Activated effector memory CD4-positive, alpha-beta T cell treated with anti-CD3 and anti-CD28 coated beads, Interleukin-2, amount 50 U/mL, for 16 hours (primary cell): Measurements from ENCODE around the gene SULT1A2.
"Not testable (repeated sequence)": the region's sequence is repeated elsewhere in the genome, so short reads cannot be mapped to it uniquely, and the experiment has no call there.

Experiments
- DNase-seq: peaks from one replicate; pipeline ENCODE4 v3.0.0-alpha.2; 2020

SULT1A2 gene

DNA sequence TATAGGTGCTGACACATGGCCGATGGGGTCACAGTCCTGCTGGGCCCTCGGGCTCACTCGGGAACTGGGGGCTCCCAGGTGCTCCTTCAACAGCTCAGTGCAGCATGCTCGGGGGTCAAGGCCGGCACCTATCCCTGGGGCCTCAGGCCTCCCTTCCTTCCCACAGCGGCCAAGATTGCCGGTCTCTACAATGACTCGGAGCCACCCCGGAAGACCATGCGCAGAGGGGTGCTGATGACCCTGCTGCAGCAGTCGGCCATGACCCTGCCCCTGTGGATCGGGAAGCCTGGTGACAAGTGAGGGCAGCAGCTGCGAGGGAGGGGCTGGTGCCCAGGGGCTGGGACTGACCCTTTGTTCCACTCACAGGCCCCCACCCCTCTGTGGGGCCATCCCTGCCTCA lies 6.9 kb downstream of the SULT1A2 start:
- no peak for DNase-seq

DNA sequence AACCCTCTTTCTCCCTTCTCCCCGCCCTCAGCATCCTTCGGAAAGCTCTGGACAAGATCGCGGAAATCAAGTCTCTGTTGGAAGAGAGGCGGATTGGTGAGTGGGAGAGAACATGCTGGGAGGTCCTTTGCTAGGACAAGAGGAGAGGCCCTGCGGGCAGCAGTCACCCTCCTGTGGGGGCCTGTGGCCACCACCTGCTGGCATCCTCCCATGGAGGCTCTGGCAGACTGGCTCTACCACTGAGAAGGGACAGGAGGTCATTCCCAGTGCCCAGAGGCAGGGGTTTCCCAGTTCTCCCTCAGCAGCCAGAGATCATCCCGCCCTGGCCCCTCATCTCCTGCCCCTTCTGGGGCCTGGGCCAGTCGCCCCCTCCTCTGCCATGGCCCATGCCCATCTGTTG lies 7.8 kb downstream of the SULT1A2 start:
- DNase-seq, result no peak

DNA sequence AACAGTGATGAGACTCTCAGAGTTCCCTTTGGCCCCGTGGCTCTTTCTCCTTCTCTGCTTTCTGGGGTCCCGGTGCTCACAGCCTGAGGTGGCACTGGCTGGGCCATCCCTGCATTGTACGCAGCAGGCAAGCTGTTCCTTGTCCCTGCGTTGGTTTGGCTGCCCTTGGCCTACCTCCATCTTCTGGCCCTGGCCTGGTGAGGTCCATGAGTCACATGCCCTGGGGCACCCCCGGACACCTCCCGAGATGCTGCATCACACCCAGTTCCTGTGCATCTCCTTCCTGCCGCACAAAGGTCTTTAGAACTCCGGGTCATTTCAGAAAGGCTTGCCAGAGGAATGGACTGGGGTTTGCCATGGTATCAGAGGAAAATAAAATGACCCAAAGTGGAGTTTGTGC lies 9.5 kb downstream of the SULT1A2 start:
- DNase-seq, result no peak

DNA sequence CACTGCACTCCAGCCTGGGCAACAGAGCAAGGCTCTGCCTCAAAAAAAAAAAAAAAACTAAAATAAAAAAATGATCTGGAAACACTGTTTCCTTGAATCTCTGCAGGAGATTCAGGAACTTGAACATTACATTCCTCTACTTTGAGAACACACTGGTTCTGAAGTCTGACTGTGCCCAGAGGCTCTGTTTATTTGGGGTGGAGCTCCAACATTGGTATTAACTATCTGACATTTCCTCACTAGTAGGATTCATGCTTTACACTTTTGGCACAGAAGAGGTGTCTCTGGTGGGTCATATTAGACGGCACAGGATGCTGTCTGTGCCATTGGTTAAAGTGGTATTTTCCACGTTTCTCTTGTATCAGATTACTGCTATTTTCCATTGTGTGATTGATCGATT lies 10.4 kb downstream of the SULT1A2 start:
- no peak for DNase-seq

DNA sequence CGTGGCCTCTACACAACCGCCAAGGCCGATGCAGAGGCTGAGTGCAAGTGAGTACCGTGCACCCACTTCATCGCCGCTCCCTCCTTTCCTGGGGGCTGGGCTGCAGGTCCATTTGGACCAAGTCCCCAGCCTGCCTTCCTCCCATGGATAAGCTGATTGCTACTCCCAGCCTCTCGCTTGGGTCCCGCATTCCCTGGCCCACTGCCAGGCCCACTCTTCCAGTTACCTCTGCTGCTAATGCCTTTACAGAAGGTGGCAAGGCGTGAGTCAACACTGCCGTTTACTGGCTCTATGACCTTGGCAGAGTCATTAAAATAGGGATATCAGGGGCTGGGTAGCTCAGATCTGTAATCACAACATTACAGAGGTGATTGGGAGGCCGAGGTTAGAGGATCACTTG lies 11.2 kb downstream of the SULT1A2 start:
- no peak for DNase-seq

DNA sequence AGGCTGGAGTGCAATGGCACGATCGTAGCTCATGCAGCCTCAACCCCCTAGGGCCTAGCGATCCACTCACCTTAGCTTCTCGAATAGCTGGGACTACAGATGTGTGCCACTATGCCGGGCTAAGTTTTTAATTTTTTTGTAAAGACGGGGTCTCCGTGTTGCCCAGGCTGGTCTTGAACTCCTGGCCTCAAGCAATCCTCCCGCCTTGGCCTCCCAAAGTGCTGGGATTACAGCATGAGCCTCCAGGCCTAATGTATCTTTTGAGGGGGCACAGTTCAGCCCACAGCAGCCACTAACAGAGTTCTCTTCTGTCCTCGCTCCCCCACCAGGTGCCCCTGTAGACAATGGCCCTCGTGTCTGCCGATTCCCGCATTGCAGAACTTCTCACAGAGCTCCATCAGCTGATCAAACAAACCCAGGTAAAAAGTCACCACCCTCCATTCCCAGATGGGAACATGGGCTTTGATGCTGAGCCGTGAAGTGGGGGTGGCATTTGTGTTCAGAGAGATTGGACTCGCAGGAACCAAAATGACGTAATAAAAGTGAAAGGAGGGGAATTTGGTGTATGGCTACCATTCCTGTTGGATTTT lies 16.0 kb downstream of the SULT1A2 start:
- no peak for DNase-seq

DNA sequence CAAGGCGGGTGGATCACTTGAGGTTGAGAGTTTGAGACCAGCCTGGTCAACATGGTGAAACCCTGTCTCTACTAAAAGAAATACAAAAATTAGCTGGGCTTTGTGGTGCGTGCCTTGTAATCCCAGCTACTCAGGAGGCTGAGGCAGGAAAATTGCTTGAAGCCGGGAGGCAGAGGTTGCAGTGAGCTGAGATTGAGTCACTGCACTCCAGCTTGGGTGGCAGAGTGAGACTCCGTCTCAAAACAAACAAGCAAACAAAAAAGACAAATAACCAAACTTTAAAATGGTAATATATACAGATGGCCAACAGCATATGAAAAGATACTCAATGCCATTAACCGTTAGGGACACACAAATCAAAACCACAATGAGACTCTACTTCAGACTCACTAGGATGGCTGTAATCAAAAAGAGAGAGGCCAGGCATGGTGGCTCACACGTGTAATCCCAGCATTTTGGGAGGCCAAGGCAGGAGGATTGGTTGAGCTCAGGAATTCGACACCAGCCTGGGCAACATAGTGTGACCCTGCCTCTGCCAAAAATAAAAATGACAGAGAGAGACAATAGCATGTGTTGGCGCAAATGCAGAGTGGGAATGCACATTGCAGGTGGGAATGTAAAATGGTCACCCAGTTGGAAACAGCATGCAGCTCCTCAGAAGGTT lies 21.3 kb downstream of the SULT1A2 start:
- no peak for DNase-seq

DNA sequence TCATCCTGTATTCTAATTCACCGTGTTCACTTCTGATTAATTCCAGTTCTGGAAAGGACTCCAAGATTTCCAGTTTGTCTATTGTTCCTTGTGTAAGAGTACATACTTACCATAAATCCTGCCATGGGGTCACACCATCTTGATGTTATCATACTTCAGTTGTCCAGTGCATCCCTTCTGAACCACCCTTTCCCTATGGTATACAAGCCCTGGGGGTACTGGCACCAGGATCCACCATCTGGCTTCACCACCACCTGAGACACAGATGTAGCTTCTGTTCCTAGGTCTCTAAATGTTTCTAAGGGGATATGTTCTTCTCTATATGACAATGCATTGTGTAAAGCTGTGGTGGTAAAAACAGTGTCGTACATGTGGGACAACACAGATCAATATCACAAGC lies 21.9 kb downstream of the SULT1A2 start:
- no peak for DNase-seq

DNA sequence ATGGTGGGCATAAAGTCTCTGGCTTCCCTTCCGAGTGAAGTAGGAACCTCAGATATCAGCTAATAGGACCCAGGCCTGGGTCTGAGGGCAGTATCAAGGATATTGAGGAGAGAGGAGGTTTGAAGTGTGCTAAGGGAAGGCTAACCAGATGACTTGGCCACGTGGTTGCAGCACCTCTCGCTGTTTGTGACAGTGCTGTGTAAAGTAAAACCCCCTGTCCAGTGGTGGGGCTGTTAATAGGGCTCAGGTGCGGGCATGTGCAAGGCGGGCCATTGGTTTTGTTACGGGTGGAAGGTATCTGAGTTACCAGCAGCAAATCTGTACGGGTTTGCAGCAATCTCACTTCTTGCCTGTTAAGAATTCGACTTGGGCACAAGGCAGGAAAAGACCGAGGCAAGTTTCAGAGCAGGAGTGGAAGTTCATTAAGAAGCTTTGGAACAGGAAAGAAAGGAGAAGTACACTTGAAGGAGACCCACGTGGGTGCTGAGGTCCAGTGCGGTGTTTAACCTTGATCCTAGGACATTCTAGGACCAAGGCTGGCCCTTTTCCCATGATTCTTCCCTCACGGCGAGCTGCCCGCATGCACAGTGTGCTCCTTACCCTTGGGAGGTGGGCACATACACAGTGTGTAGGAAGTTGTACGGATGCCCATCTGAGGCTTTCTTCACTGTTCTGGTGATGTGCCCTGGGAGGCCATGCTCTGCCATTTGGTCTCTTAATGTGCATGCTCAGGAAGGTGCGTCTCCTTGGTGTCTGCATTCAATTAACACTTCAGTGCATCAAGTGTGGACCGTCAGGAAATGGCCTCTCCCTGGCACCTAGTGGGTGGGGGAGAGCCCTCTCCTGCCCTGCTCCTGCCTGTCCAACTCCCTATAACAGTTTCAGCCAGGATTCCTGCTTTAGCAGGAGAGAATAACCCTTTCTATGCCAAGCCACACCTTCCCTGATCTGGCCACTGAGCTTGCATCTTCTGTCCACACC lies 22.8 kb downstream of the SULT1A2 start:
- no peak for DNase-seq

DNA sequence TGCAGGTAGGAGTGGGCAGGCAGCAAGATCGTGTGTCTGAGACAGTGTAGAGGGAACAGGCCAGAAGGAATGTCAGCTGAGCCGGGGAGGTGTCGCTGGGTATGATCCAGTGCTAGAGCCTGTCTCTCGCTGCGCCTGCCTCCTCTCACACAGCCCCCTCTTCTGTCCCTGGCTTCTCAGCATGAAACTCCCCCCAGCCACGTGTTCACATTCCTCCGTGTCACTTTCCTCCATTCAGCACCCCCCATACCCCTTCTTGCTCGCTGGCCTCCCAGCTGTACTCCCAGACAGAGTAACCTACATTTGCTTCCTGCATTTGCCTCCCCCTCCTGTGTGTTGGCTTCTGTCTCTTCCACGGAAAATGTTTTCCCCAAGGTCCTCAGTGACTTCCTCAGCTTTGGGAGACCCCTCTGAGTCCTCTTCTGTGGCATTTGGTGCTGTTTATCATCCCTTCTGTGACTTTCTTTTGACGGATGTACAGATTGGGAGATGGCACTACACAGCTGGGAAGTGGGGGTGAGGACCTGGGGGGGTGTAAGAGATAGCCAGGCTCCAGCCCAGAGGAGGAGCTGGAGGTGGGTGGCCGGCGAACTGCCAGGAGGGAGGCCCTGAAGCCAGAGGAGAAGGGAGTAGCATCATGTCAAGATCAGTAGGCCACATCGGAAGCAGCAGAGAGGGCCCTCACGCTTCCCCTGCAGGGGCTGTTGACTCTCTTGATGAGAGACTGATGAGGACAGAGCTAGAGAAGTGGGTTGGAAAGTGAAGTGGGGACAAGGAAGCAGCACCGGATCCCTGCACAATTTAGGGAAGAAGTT lies 23.9 kb downstream of the SULT1A2 start:
- no peak for DNase-seq

DNA sequence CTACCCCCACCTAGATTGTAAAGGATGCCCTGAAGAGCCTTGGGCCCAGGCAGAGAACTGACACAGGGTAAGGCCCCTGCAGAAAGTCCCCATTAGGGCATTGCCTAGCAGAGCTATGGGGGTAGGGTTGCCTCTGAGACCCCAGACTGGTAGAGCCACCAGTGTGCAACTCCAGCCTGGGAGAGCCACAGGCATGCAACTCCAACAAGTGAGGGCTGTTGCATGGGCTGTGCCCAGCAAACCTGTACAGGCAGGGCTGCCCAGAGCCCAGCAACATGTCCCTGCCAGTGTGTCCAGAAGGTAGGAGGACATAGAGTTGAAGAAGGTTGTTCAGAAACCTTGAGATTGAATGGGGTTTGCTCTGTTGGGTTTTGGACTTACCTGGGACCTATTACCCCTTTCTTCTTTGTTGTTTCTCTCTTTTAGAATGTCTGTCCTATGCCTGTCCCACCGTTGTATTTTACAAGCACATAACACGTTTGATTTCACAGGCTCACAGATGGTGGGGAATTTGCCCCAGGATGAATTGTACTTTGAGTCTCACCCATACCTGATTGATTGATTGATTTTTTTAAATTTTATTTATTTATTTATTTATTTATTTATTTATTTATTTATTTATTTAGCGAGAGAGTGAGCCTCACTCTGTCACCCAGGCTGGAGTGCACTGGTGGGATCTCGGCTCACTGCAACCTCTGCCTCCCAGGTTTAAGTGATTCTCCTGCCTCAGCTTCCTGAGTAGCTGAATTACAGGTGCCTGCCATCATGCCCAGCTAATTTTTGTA lies 26.7 kb downstream of the SULT1A2 start:
- DNase-seq, result no peak

DNA sequence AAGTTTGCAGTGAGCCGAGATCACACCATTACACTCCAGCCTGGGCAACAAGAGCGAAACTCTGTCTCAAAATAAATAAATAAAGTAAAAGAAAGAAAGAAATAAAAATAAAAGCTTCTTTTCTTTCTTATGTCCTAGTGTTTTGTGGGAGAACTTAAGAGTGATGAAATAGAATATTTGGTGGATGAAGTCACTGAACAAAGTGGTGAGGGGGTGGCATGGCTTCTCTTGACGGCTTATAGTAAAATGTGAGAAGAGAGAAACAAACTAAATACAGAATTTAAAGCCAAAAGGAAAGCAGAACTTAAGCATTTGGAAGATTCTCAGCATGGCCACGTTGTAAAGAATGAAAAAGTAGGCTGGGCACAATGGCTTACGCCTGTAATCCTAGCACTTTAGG lies 27.8 kb downstream of the SULT1A2 start:
- DNase-seq, result no peak

DNA sequence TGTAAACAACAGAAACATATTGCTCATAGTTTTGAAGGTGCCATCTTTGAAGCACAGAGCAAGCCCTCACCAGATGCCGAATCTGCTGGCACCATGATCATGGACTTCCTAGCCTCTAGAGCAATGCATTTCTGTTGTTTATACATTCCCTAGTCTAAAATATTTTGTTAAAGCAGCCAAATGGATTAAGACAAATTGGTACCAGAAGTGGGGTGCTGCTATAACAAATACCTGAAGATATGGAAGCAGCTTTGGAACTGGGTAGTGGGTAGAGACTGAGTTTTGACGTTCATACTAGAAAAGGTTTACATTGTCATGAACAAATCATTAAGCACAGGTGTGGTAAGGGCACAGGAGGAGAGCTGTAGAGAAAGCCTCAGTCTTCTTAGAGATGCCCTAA lies 29.6 kb downstream of the SULT1A2 start:
- DNase-seq, result no peak

DNA sequence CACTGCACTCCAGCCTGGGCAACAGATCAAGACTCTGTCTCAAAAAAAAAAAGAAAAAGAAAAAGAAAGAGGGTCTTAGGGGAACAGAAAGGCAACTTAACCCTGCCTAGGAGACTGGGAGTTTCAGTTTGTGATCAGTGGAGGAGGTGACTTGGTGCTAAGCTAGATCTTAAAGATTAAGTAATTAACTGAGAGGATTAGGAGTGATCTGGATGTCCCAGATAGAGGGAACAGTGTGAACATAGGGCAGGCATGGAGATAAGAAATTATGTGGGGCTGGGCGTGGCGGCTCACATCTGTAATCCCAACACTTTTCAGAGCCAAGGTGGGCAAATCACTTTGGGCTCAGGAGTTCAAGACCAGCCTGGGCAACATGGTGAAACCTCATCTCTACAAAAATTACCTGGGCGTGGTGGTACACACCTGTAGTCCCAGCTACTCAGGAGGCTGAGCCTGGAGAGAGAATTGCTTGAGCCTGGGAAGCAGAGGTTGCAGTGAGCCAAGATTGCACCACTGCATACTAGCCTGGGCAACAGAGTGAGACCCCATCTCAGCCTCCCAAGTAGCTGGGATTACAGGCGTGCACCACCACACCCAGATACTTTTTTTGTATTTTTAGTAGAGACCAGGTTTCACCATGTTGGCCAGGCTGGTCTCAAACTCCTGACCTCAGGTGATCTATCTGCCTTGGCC lies 30.5 kb downstream of the SULT1A2 start:
- DNase-seq, result not testable (repeated sequence)

DNA sequence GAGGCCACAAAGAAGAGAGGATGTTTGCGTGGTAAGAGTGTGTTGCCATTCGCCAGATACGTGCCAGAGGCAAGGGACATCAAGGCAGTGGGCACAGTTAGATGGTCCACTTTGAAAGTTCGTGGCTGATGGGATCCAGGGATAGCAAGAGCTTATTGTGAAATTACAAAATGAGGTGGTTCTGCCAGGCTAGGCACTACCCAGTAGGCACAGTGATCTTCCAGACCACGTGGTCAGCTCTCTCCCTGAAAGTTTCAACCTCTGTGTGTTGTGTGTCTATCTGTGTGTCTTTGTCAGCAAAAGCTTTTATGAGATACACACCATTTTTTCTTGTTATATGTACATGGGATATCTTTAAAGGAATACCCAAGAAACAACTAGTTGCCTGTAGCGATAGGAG lies 33.6 kb downstream of the SULT1A2 start:
- DNase-seq, result no peak

DNA sequence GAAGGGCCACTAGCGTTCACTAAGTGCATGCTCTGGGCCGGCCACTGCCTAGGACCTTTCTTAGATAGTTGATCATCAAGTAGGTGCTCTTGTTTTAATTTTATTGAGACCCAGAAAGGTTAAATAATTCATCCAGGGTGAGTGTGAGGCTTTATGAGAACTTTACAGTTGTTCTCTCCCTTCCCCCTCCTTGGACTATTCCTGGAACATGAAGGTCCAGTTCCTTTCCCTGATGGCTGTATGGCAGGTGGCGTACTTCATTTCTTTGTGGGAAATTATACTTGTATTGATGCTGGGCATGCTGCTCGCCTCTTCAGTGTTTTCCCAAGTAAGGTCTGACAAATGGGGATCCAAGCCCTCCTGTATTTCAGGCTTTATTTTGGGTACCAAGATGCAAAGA lies 34.7 kb downstream of the SULT1A2 start:
- DNase-seq, result no peak

DNA sequence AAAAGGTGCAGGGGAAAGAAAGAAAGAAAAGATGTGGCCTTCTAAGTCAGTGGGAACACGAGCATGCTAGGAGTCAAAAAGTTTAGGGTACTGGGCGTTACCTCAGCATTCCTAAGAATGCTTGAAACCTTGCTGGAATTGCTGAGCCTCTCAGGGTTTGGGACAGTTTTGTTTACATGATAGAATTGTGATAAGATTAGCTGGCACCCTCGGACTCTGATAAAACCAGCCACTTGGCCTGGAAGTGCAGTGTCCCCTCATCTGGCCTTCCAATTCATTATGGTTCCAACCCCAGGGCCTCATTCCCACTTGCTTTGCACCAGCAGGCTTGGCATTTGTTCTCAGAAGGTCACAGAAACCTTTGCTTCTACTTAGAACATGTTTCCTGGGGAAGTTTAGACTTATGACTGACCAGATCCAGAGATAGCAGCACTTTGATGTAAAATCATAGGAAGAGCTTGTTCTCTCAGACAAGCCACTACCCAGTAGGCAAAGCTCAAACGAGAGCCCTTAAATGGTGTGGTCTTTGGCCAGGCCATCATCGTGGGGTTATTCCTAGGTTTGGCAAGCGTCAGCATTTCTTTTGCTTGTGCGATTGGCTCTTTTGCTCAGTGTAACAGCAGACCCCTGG lies 35.2 kb downstream of the SULT1A2 start:
- DNase-seq, result no peak

DNA sequence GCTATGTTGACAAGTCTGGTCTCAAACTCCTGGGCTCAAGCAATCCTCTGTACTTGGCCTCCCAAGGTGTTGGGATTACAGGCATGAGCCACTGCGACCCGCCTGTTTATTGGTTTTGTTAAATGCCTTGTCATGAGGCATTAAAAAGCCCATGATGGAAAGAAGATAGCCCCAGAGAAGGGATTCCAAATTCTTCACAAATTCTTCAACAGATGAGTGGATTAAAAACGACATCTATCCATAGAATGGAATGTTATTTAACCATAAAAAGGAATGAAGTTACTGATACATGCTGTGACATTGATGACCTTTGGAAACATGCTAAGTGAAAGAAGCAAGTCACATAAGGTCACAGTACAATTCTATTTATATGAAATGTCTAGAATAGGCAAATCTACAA lies 38.4 kb downstream of the SULT1A2 start:
- DNase-seq, result no peak

DNA sequence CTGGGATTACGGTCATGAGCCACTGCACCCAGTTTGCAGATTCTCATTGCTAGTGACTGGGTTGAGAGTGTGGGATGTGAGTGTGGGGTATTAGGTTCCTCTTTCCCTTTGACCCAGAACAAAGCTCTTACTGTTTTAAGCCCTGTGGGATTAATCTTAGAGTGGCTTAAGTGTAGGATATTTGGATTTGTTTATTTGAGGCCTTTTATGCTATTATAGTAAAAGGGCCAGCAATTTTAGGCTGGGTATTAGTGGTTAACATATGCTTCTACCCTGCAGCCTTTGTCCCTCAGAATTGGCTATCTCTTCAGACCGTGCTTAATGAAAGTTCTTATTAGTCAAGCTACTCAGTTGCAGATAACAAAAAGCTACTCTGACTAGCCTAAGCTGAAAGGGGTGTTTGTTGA lies 39.9 kb downstream of the SULT1A2 start:
- DNase-seq, result no peak

DNA sequence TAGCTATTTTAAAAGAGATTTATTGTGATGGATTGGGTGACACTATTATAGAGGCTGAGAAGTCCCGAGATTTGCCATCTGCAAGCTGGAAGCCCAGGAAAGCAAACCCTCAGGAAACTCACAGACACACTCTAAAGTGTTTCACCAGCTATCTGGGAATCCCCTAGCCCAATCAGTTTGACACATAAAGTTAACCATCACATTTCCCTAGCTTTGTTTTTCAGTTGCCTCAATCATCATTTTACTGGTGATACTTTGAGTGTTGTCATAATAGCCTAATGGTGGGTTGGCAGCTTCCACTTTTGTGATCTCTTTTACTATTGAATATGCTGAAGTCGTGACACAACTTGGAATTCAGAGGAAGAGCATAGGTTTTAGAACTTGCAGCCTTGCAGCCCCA lies 41.3 kb downstream of the SULT1A2 start:
- no peak for DNase-seq
